CD14-positive monocyte (primary cell): ENCODE results near the gene CCDC38. TPM values are rescaled to one million over a fixed set of nuclear protein-coding genes. Genes with fewer than 3 reads are reported as not detected.

ENCODE experiments used
- DNase-seq, 3 donors: peaks; one replicate each; pipeline ENCODE4 v3.0.0-alpha.2; 2011 to 2022
- H2AFZ ChIP-seq: 2 replicates; pipeline ENCODE4 v1.6.0; 2012; ENCODE audit warnings: mild to moderate bottlenecking, low read depth, low read length, inconsistent platforms; ENCODE audit not compliant: insufficient read depth, poor library complexity, severe bottlenecking
- H3K27ac ChIP-seq, 2 donors: 1 replicate in 1 of 2; 2 replicates in 1 of 2; pipeline ENCODE4 v1.5.1; 2012 to 2013; ENCODE audit warnings: low read length in 2 of 2, control low read depth in 1 of 2, inconsistent platforms in 1 of 2, low read depth in 1 of 2, mild to moderate bottlenecking in 1 of 2
- H3K27me3 ChIP-seq, 2 donors: one replicate each; pipeline versions ENCODE4 v1.6.0 to v1.6.1; 2011 to 2013; ENCODE audit warnings: low read length in 2 of 2; ENCODE audit not compliant: control insufficient read depth in 2 of 2, insufficient read depth in 2 of 2
- H3K36me3 ChIP-seq, 2 donors: replicated peaks in 1 of 2; 1 replicate in 1 of 2; 2 replicates in 1 of 2; pipeline versions ENCODE4 v1.5.1 to v1.6.1; 2012 to 2013; ENCODE audit warnings: low read length in 2 of 2, control low read depth in 1 of 2, inconsistent platforms in 1 of 2, mild to moderate bottlenecking in 1 of 2; ENCODE audit not compliant: insufficient read depth in 2 of 2, control insufficient read depth in 1 of 2
- H3K4me1 ChIP-seq, 2 donors: 1 replicate in 1 of 2; 2 replicates in 1 of 2; pipeline versions ENCODE4 v1.5.1 to v1.6.1; 2012 to 2013; ENCODE audit warnings: low read length in 2 of 2, control low read depth in 1 of 2, inconsistent platforms in 1 of 2, mild to moderate bottlenecking in 1 of 2, moderate library complexity in 1 of 2; ENCODE audit not compliant: insufficient read depth in 2 of 2, control insufficient read depth in 1 of 2
- H3K4me2 ChIP-seq: replicated peaks from 2 replicates; pipeline ENCODE3; 2012; ENCODE audit warnings: low read length, moderate library complexity, mild to moderate bottlenecking; ENCODE audit not compliant: poor library complexity, severe bottlenecking; ENCODE audit errors: extremely low read depth
- H3K4me3 ChIP-seq, 3 experiments: fragments of 200-600 bp in 1 of 3; sonication (generic) in 1 of 3; replicated peaks in 1 of 3; 1 replicate in 2 of 3; 2 replicates in 1 of 3; pipeline ENCODE4 v1.5.1; 2011 to 2013; ENCODE audit warnings: low read length in 3 of 3, mild to moderate bottlenecking in 3 of 3, control low read depth in 2 of 3, low read depth in 2 of 3, inconsistent platforms in 1 of 3, moderate library complexity in 1 of 3
- H3K79me2 ChIP-seq: 2 replicates; pipeline ENCODE4 v1.6.0; 2012; ENCODE audit warnings: mild to moderate bottlenecking, control low read depth, inconsistent platforms, low read length, moderate library complexity; ENCODE audit not compliant: insufficient read depth
- H3K9ac ChIP-seq: 2 replicates; pipeline ENCODE4 v1.6.0; 2017; ENCODE audit warnings: low read length, mild to moderate bottlenecking; ENCODE audit not compliant: insufficient read depth, poor library complexity, severe bottlenecking
- H3K9me3 ChIP-seq, 2 donors: replicated peaks in 1 of 2; 1 replicate in 1 of 2; 2 replicates in 1 of 2; pipeline versions ENCODE4 v1.5.1 to v1.6.1; 2012 to 2013; ENCODE audit warnings: low read length in 2 of 2, control low read depth in 1 of 2; ENCODE audit not compliant: control insufficient read depth in 1 of 2, insufficient read depth in 1 of 2
- H4K20me1 ChIP-seq: 2 replicates; pipeline ENCODE4 v1.6.0; 2012; ENCODE audit warnings: mild to moderate bottlenecking, low read length, control low read depth, moderate library complexity; ENCODE audit not compliant: insufficient read depth
- H3K27ac Mint-ChIP-seq, 7 donors: one replicate each; pipeline ENCODE4 v1.8.0; 2020; ENCODE audit warnings: mild to moderate bottlenecking in 7 of 7, mixed read lengths in 7 of 7, moderate library complexity in 6 of 7, inconsistent platforms in 2 of 7
- H3K27me3 Mint-ChIP-seq, 3 donors: one replicate each; pipeline ENCODE4 v1.8.0; 2021 to 2022; ENCODE audit warnings: low read depth in 3 of 3, mild to moderate bottlenecking in 3 of 3, mixed read lengths in 3 of 3, moderate library complexity in 3 of 3, inconsistent platforms in 1 of 3
- H3K36me3 Mint-ChIP-seq, 2 donors: one replicate each; pipeline ENCODE4 v1.8.0; 2020; ENCODE audit warnings: mixed read lengths in 2 of 2, inconsistent platforms in 1 of 2, mild to moderate bottlenecking in 1 of 2
- H3K4me1 Mint-ChIP-seq: one replicate; pipeline ENCODE4 v1.8.0; 2020; ENCODE audit warnings: mild to moderate bottlenecking, mixed read lengths
- H3K4me3 Mint-ChIP-seq, 2 donors: one replicate each; pipeline ENCODE4 v1.8.0; 2020; ENCODE audit warnings: mild to moderate bottlenecking in 2 of 2, mixed read lengths in 2 of 2, moderate library complexity in 1 of 2
- H3K9me3 Mint-ChIP-seq, 7 donors: one replicate each; pipeline ENCODE4 v1.8.0; 2020 to 2022; ENCODE audit warnings: mixed read lengths in 7 of 7, mild to moderate bottlenecking in 6 of 7, moderate library complexity in 6 of 7, inconsistent platforms in 2 of 7
- WGBS: methylation state at CpG from one replicate; pipeline ENCODE4 v1.1.5; 2013; ENCODE audit warnings: missing lambda C conversion rate; ENCODE audit not compliant: insufficient coverage; 5-methylcytosine and 5-hydroxymethylcytosine counted together
- intact Hi-C, 2 donors: fragments of 100-400 bp; cut with micrococcal nuclease; formaldehyde crosslinking; loops; one replicate each; pipeline versions ENCODE4 v1.15.0 to v1.15.1; 2023
- polyA plus RNA-seq, 3 donors: library from polyadenylated mRNA; depleted of rRNA in 1 of 3; unstranded in 2 of 3; stranded (reverse) in 1 of 3; fragments of 300-500 nt in 2 of 3; fragments of >200 nt in 1 of 3; fragmentation: Illumina TruSeq in 2 of 3; gene quantifications; 1 replicate in 2 of 3; 2 replicates in 1 of 3; pipeline ENCODE4 v1.2.3, GENCODE V29; 2012 to 2021
- TF ChIP-seq, protein P1 (sequence below): fragments of 200-600 bp; IDR thresholded peaks from one replicate; pipeline ENCODE4 v1.8.0; 2022; ENCODE audit warnings: antibody characterized with exemption, mild to moderate bottlenecking

CCDC38 gene
- polyA plus RNA-seq, 3 donors, result not detected

- no peak overlapping the region for H3K9ac ChIP-seq
- WGBS, result no CpG with 5 or more reads among the region's 2 CpGs
- peaks cover 6 to 9% of the 10 kb centered on the region in 2 donors for H3K4me1 ChIP-seq
- no peaks in the 10 kb centered on the region for H3K27me3 Mint-ChIP-seq
- peaks cover 0 to 11% (median 6%) of the 10 kb centered on the region in 7 donors for H3K9me3 Mint-ChIP-seq
- DNase-seq, result no peak
- no peak overlapping the region for H3K4me2 ChIP-seq
- no peaks in the 10 kb centered on the region for H4K20me1 ChIP-seq
- no peak overlapping the region for H3K4me3 Mint-ChIP-seq
- H3K4me1 Mint-ChIP-seq, result peaks cover 15% of the 10 kb centered on the region
- H3K9me3 ChIP-seq, result no peaks in the 10 kb centered on the region
- no peak overlapping the region for H3K4me3 ChIP-seq
- no peaks in the 10 kb centered on the region for H3K27me3 ChIP-seq
- TF ChIP-seq, protein P1, sequence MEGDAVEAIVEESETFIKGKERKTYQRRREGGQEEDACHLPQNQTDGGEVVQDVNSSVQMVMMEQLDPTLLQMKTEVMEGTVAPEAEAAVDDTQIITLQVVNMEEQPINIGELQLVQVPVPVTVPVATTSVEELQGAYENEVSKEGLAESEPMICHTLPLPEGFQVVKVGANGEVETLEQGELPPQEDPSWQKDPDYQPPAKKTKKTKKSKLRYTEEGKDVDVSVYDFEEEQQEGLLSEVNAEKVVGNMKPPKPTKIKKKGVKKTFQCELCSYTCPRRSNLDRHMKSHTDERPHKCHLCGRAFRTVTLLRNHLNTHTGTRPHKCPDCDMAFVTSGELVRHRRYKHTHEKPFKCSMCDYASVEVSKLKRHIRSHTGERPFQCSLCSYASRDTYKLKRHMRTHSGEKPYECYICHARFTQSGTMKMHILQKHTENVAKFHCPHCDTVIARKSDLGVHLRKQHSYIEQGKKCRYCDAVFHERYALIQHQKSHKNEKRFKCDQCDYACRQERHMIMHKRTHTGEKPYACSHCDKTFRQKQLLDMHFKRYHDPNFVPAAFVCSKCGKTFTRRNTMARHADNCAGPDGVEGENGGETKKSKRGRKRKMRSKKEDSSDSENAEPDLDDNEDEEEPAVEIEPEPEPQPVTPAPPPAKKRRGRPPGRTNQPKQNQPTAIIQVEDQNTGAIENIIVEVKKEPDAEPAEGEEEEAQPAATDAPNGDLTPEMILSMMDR, result no peak
- H3K36me3 ChIP-seq, result peaks cover 2 to 3% of the 10 kb centered on the region in 2 donors
- no peak overlapping the region for H2AFZ ChIP-seq
- H3K27ac ChIP-seq, result no peak overlapping the region
- intact Hi-C loops, result no loop called here
- no peak overlapping the region for H3K27ac Mint-ChIP-seq
- H3K79me2 ChIP-seq, result no peaks in the 10 kb centered on the region
- peaks cover 6 to 14% of the 10 kb centered on the region in 2 donors for H3K36me3 Mint-ChIP-seq
Observed at GRCh38 chr12:95967301-95967700, 24.9 kb upstream of the CCDC38 start.

GRCh38 chr12:95966287-95966870 lies 24.0 kb upstream of the CCDC38 start:
- Mint-ChIP-seq H3K27me3 (no peaks in the 10 kb centered on the region), H3K9me3 (peaks cover 0 to 11% (median 6%) of the 10 kb centered on the region in 7 donors), H3K27ac (no peak overlapping the region), H3K4me1 (peaks cover 15% of the 10 kb centered on the region), H3K36me3 (peaks cover 3 to 10% of the 10 kb centered on the region in 2 donors), H3K4me3 (no peak overlapping the region)
- no peak overlapping the region for H3K4me2 ChIP-seq
- H3K79me2 ChIP-seq, result no peaks in the 10 kb centered on the region
- no peak overlapping the region for H3K27ac ChIP-seq
- H2AFZ ChIP-seq, result no peak overlapping the region
- no peak overlapping the region for H3K4me3 ChIP-seq
- H3K9me3 ChIP-seq, result no peaks in the 10 kb centered on the region
- no peaks in the 10 kb centered on the region for H3K27me3 ChIP-seq
- no peak for DNase-seq
- WGBS, result 97% methylated on average over 7 of the region's 7 CpGs
- intact Hi-C loops, result no loop called here
- H3K36me3 ChIP-seq, result no peaks in the 10 kb centered on the region
- H3K9ac ChIP-seq, result no peak overlapping the region
- TF ChIP-seq, protein P1, result no peak
- H4K20me1 ChIP-seq, result no peaks in the 10 kb centered on the region
- H3K4me1 ChIP-seq, result peaks cover 6 to 9% of the 10 kb centered on the region in 2 donors
